Measurements from ENCODE around the gene PARS2.
"Not testable (repeated sequence)": the region's sequence is repeated elsewhere in the genome, so short reads cannot be mapped to it uniquely, and the experiment has no call there.

PARS2 gene

DNA sequence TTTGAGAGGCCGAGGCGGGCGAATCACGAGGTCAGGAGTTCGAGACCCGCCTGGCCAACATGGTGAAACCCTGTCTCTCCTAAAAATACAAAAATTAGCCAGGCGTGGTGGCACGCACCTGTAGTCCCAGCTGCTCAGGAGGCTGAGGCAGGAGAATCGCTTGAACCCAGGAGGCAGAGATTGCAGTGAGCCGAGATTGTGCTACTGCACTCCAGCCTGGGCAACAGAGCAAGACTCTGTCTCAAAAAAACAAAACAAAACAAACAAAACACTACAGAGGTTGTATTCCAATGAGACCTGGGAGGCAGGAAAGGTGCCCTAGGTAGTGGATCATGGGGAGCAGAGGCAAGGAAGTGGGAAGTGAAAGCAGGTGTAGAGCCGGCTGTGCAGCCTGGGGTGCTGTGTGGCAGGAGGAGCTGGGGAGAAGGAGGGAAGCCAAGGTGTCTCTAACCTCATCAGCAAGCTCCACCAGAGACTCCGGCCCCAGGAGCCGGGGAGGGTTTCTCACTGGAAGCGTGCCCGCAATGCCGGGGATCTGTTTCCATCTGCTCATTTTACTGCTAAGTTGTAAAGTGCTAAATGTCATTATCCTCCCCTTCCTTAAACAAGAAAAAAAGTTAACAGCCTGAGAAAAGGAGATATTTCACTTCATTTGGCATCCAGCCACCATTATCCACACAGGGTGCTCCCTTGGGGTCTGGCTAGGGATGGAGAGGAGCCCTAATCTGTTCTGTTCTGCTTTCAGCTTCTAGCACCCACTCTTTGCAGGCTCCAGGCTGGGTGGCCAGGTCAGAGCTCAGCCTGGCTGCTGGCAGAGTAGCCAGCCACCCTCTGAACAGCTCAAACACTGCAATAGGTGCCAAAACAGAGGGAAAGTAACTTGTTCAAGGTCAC lies 11.8 kb upstream of the PARS2 start:
- not testable (repeated sequence) for H3K4me3 ChIP-seq (ENCODE audit: low read depth, low read length)

GRCh38 chr1:54774820-54775498 lies 10.6 kb upstream of the PARS2 start:
- H3K4me3 ChIP-seq (ENCODE audit: low read depth, low read length), result no peak overlapping the region

DNA sequence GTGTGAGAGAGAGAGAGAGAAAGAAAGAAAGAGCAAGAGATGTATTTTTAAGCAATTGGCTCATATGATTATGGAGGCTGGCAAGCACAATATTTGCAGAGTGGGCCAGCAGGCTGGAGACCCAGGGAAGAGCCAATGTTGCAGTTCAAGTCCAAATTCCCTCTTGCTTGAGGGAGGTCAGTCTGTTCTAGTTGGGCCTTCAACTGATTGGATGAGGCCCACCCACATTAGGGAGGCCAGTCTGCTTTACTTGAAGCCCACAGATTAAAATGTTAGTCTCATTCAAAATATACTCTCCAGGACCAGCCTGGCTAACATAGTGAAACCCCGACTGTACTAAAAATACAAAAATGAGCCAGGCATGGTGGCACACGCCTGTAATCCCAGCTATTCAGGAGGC lies 8.6 kb upstream of the PARS2 start:
- no peak overlapping the region for H3K4me3 ChIP-seq (ENCODE audit: low read depth, low read length)

DNA sequence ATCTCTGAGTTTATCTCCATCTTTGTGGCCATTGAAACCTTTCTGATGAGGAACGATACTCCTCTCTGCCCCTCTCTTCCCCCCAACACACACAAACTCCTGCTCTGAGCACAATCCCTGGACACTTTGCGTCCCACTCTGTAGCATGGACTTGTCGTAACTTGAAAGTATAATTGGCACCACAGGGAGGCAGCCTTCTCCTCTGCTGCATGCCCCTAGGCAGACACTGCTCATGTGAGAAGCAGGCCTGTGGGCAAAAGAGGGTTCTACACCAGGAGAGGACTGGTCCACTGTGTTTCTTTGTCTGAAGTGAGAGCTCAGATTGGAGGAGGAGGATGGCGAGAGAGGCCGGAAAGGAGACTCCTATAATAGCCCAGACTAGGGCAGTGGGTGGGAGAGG lies 3.8 kb upstream of the PARS2 start:
- no peak overlapping the region for H3K4me3 ChIP-seq (ENCODE audit: low read depth, low read length)

DNA sequence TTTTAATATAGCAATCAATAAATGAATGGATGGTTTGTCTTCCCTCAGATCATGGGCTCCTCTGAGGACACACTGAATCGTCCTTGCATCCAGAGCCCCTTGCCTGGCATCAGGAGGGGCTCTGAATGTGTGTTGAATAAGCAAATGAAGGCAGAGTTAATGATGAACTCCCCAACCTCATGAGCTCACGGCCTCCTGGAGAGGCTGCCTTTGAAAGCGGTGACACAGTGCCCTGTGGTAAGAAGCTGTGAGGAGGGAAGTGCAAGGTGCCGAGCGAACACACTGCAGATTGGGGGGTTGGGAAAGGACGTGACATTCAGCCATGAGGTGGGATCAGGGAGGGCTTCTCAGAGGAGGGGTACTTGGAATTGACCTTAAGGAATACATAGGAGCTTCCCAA lies 3.2 kb upstream of the PARS2 start:
- H3K4me3 ChIP-seq (ENCODE audit: low read depth, low read length), result no peak overlapping the region

DNA sequence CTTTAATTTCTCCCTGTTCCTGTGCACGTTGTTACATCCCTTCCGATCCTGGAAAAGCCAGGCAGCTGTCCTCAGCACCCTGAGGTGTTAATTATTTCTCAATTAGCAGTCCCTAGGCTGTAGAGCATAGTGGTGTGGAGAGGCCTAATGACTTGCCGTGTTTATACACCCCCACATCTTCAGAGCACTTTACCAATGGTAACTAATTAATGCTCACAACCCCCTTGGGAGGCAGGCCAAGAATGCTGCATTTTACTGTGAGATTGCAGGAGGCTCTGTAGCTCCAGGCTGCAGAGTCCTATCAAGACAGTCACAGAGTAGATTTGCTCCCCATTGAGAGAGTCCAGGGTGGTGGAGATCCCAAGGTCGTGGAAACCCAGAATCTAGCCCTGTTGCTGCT lies 2.4 kb upstream of the PARS2 start:
- no peak overlapping the region for H3K4me3 ChIP-seq (ENCODE audit: low read depth, low read length)

DNA sequence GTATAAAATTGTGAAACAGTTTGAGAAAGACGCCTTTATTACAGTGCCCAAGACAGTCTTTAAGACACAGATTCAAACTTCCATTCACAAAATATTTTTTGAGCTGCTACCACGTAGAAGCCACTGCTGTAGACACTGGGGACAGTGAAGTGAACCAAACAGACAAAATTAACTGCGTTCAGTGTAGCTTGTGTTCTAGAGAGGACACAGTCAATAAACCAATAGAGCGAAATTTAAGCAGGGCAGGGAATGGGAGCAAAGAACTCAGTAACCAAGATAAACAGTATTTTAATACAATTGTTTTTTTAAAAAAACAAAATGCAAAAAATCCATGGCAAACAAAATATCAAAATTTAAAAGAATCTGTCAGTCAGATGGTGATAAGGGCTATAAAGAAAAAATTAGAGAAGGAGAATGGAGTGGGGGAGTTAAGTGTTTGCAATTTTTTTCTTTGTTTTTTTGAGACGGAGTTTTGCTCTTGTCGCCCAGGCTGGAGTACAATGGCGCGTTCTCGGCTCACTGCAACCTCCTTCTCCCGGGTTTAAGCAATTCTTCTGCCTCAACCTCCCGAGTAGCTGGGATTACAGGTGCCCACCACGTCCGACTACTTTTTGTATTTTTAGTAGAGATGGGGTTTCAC lies 719 bp upstream of the PARS2 start:
- peak overlapping the region; percentile 31 for H3K4me3 ChIP-seq (ENCODE audit: low read depth, low read length)

- H3K4me3 ChIP-seq (ENCODE audit: low read depth, low read length), result peak overlapping the region; percentile 98
Observed at GRCh38 chr1:54763816-54764132, 549 bp downstream of the PARS2 start.

- H3K4me3 ChIP-seq (ENCODE audit: low read depth, low read length), result no peak overlapping the region
Observed at GRCh38 chr1:54758678-54759348, 5.5 kb downstream of the PARS2 start.

DNA sequence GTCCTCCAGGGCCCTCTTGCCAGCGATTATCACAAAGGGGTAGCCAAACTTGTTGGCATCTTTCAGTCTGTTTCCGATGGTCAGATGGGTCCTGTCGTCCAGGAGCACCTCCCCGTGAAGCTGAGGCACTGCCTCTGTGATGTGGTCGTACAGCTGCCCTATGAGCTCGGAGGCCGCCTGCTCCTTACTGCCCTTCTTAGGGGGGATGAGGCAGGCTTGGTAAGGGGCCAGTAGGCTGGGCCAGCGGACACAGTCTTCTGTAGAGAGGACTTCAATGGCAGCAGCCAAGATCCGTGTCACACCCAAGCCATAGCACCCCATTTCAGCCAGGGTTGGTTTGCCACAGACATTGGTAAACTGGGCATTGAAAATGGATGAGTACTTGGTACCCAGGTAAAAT lies 6.5 kb downstream of the PARS2 start:
- no peak overlapping the region for H3K4me3 ChIP-seq (ENCODE audit: low read depth, low read length)

- H3K4me3 ChIP-seq (ENCODE audit: low read depth, low read length), result no peak overlapping the region
Observed at GRCh38 chr1:54754486-54755285, 9.6 kb downstream of the PARS2 start.

DNA sequence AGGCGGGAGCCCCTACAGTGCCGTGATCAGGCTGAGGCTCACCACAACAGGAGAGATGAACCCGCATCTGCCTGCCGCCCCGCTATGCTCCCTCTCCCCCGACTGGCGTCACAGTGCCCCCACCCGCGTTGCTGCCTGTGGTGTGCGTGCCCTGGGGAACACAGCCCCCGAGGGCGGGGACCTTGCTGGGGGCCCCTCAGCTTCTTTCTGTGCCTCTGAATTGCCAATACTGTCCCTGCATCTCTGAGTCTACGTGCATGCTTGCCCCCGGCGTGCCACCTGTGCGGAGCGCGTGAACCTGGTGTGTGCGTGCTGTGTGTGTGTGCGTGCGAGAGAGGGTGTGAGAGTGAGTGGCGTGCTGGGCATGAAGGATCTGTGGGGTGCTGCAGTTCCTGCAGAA lies 10.3 kb downstream of the PARS2 start:
- no peak overlapping the region for H3K4me3 ChIP-seq (ENCODE audit: low read depth, low read length)

- no peak overlapping the region for H3K4me3 ChIP-seq (ENCODE audit: low read depth, low read length)
Observed at GRCh38 chr1:54751426-54751825, 12.9 kb downstream of the PARS2 start.

GRCh38 chr1:54750596-54750995 lies 13.7 kb downstream of the PARS2 start:
- H3K4me3 ChIP-seq (ENCODE audit: low read depth, low read length), result no peak overlapping the region

DNA sequence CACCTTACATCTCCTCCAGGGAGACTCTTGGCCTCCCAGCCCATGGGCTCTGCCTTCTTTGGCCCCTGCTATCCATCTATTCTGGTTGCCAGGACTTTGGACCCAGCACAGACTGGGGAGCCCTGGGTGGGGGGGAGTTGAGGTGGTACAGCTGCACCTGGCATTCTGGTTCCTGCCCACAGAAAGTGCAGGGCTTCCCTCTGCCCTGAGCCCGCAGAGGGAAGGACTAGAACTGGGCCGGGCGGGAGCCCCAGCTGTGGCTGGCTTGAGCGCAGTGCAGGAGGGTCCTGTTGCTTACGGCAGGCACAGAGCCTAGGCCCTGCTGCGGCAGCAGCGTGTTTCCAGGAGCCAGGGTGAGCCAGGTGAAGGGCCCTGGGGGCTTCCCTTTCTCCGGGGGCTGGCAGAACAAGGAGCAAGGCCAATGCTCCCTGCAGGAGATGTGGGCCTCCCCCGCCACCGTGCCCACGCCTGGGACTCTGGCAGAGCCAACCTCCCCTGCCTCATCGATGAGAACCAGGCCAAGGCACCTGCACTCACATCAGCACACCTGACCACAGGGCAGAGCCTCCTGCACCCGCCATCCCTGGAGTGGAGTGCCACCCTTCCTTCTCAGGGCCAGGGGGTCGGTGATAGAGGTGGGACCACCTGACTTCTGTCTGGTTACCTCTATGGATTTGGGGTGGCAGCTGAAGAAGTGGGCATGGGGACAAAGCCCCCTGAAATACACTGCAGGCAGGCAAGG lies 16.1 kb downstream of the PARS2 start:
- no peak overlapping the region for H3K4me3 ChIP-seq (ENCODE audit: low read depth, low read length)

DNA sequence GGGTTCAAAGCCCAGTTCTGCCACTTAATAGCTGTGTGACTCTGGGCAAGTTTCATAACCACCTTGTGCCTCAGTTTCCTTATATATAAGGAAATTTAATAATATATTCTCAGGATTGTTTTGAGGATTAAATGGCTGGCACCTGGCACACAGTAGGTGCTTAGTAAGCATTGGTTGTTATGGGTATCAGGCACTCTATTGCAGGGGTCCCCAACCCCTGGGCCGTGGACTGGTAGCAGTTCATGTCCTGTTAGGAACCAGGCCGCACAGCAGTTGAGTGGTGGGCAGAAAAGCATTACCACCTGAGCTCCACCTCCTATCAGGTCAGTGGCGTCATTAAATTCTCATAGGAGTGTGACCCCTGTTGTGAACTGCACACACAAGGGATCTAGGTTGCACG lies 18.5 kb downstream of the PARS2 start:
- no peak overlapping the region for H3K4me3 ChIP-seq (ENCODE audit: low read depth, low read length)

DNA sequence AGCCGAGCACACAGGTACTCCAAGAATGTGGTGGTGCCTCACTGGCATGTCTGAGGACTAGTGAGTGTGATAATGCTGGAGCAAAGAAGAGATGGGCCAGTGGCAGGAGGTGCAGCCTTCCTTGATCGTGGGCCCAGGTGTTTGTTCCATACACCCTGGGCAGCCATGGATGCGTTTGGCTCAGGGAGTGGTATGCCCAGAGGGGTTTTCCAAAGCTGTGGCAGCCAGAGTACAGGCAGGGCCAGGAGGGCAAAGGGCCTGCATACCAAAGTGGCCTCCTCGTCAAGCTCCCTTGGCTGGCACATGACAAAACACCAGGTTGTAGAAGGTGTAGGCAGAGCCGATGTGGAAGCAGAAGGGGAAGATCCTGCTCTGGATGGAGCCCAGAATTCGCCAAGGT lies 19.0 kb downstream of the PARS2 start:
- H3K4me3 ChIP-seq (ENCODE audit: low read depth, low read length), result no peak overlapping the region

DNA sequence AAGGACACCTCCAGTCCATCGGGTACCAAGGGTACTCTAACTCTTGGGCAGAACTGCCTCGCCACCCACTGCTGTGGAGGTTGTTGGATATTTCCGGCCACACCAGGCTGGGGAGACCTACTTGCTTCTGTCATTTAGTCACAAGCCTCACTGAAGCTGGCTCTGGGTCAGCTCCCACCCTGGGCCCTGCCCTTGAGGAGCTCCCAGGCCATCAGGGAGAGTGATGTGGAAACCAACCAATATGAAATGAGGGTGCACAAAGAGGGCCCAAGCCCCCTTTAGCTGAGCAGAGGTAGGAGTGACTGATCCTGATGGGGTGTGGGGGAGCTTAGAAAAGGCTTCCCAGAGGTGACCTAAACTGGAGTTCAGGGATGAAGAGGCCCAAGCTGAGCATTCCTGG lies 19.6 kb downstream of the PARS2 start:
- H3K4me3 ChIP-seq (ENCODE audit: low read depth, low read length), result no peak overlapping the region

DNA sequence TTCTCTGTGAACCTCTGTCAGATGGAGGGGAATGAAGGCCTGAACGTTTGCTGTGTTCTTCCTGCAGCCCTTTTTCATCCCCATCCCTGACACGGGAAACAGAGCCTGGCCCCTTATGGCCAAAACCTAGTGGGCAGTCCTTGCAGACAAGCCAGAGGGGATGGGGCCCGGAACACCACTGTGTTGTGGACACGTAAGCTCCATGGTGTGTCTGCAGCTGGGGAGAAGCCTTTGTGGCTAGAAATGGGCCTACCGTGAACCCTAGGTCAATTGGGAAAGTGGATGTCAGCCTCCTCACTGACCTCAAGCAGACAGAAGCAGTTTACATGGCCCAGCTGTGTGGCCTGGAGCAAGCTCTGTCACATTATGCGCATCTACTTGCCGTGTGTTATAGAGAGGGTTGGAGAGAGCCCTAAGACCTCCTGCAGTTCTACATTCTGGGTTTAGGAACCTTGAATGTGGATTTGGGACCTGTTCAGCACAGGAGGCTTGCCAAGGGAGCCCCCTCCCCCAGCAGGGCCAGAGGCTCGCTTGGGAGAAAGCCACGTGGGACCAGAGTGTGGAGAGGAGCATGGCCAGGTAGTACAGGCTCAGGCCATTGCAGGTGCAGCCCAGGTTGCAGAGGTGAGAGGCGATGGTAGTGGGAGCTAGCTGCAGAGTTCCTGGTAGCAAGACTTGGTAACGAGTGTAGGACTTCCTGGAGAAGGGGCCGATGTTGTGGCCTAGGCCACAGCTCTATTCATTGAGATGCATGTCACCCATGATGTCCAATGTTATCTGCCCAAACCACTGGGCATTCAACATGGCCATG lies 20.7 kb downstream of the PARS2 start:
- H3K4me3 ChIP-seq (ENCODE audit: low read depth, low read length), result no peak overlapping the region
